SK-N-MC (cell line): ENCODE results near the gene PPA2.

Experiments used
- DNase-seq: peaks from one replicate; pipeline ENCODE4 v3.0.0-alpha.2; 2011; ENCODE audit warnings: low read depth, low spot score
- H3K27ac ChIP-seq: fragments of 200-600 bp; sonication (generic); 2 replicates; pipeline ENCODE4 v1.5.1; 2016; ENCODE audit warnings: mixed run types
- H3K36me3 ChIP-seq: fragments of 200-600 bp; sonication (generic); 2 replicates; pipeline ENCODE4 v1.6.1; 2017; ENCODE audit warnings: antibody characterized with exemption, low read length, mixed read lengths; ENCODE audit not compliant: insufficient read depth
- H3K4me3 ChIP-seq: fragments of 200-600 bp; sonication (generic); 2 replicates; pipeline ENCODE4 v1.5.1; 2016
- H3K9ac ChIP-seq: fragments of 200-600 bp; sonication (generic); 2 replicates; pipeline ENCODE4 v1.8.0; 2017; ENCODE audit warnings: mixed run types, mixed read lengths; ENCODE audit not compliant: insufficient read length
- H3K9me3 ChIP-seq: fragments of 200-600 bp; sonication (generic); 2 replicates; pipeline ENCODE4 v1.6.1; 2017; ENCODE audit warnings: low read depth, mild to moderate bottlenecking, antibody characterized with exemption, low read length, moderate library complexity, mixed read lengths
- EZH2 ChIP-seq: fragments of 200-600 bp; sonication (generic); IDR thresholded peaks from one replicate; pipeline ENCODE4 v1.6.1; 2017; ENCODE audit warnings: antibody characterized with exemption
- FOXP2 ChIP-seq: optimal IDR thresholded peaks from 2 replicates; pipeline ENCODE3; 2011; ENCODE audit warnings: mild to moderate bottlenecking, moderate library complexity; ENCODE audit not compliant: insufficient read depth; ENCODE audit errors: extremely low read length, control extremely low read depth
- POLR2AphosphoS5 ChIP-seq: IDR thresholded peaks from 2 replicates; pipeline ENCODE4 v1.6.1; 2012; ENCODE audit warnings: mild to moderate bottlenecking, low read depth, low read length, borderline replicate concordance

Gene PPA2

DNA sequence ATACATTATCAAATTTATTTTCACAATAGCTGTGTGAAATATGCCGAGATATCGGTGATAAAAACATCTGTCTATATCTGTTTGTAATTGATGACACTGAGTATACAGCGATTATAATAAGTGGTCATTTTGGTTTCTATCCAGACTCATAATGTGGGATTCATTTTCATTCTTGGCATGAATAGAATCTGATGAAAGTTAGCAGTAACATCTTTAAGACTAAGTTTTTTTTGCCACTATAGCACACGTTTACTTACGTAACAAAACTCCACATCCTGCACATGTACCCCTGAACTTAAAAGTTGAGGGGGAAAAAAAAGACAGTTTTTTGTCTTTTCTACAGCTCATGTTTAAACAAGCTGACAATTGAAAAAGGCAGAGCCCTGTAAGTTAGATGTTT lies 86.4 kb downstream of the PPA2 start:
- Histone ChIP-seq H3K4me3 (no peak overlapping the region), H3K27ac (no peak overlapping the region), H3K9ac (no peak overlapping the region), H3K9me3 (no peaks in the 10 kb centered on the region), H3K36me3 (peaks cover 46% of the 10 kb centered on the region)
- no peak for DNase-seq
- TF ChIP-seq POLR2AphosphoS5 (no peak), FOXP2 (no peak), EZH2 (no peak)

DNA sequence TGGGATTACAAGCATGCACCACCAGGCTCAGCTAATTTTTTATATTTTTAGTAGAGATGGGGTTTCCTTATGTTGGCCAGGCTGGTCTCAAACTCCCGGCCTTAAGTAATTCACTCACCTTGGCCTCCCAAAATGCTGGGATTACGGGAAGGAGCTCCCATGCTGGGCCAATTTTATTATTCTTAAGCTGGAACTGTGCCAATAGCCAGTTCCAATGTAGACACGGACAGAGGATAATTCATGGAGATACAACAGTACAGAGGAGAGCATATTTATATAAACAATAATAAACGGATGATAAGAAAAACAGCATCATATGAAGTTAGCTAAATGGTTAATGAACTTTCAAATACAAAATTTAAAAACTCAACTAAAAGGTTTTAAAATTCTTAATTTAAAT lies 87.8 kb downstream of the PPA2 start:
- DNase-seq: no peak
- H3K36me3 ChIP-seq: peaks cover 44% of the 10 kb centered on the region
- no peak overlapping the region for H3K27ac ChIP-seq
- TF ChIP-seq POLR2AphosphoS5 (no peak), EZH2 (no peak), FOXP2 (no peak)
- no peaks in the 10 kb centered on the region for H3K9me3 ChIP-seq
- H3K9ac ChIP-seq: no peak overlapping the region
- no peak overlapping the region for H3K4me3 ChIP-seq

DNA sequence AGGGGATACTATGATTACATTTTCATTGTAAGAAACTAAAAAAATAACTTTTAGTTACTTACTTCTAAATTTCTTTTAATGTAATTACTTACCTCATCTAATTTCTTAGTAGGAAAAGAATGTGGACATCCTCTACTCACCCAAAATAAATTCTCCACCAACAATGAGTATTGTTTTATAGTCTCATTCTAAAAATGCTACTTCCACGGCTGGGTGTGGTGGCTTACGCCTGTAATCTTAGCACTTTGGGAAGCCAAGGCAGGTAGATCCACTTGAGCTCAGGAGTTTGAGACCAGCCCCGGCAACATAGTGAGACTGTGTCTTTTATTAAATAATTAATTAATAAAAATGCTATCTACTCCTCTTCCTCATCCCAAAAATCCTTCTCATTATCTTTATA lies 99.8 kb downstream of the PPA2 start:
- no peaks in the 10 kb centered on the region for H3K9me3 ChIP-seq
- no peak overlapping the region for H3K9ac ChIP-seq
- H3K27ac ChIP-seq: no peak overlapping the region
- no peak for TF ChIP-seq EZH2
- no peak for DNase-seq
- no peak overlapping the region for H3K4me3 ChIP-seq
- H3K36me3 ChIP-seq: peaks cover 10% of the 10 kb centered on the region

DNA sequence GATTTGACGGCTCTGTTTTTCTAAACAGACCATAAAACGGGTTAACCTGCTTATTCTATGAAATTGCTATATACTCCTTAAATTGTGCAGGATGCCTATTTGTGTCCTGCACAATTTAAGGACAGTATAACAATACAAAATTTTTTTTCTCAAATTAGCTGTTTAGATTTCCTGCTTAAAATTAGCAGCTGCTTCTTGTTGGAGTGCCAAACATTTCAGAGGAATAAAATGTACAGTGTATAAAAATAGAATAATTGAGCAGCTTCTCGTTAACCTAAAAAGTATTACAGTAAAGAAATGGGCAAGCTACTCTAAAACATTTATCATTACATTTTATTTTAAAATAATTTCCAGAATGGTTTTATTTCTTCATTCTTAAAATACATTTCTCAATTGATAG lies 100.5 kb downstream of the PPA2 start:
- Histone ChIP-seq H3K9me3 (no peaks in the 10 kb centered on the region), H3K9ac (no peak overlapping the region), H3K4me3 (no peak overlapping the region), H3K36me3 (peaks cover 15% of the 10 kb centered on the region), H3K27ac (no peak overlapping the region)
- no peak for DNase-seq
- TF ChIP-seq POLR2AphosphoS5 (no peak), EZH2 (no peak), FOXP2 (no peak)

DNA sequence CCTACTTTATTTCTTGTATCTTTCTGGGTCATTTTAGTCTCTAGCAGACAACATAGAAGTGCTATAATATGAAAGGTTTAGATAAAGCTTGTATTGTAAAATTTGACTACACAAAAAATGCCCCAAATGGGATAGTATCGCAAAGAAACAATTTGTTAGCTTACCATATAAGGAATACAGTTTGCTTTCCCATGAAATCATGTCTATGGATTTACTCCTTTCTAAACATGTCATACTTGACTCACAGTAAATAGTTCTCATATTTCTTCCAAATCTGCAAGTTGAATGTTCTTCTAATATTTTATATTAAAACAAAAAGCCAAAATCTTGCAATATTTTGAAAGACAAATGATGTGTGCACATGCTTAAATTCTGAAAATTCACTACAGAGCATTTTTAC lies 103.9 kb downstream of the PPA2 start:
- Histone ChIP-seq H3K4me3 (no peak overlapping the region), H3K9me3 (no peaks in the 10 kb centered on the region), H3K27ac (no peak overlapping the region), H3K9ac (no peak overlapping the region), H3K36me3 (peaks cover 25% of the 10 kb centered on the region)
- no peak for DNase-seq
- TF ChIP-seq POLR2AphosphoS5 (no peak), FOXP2 (no peak), EZH2 (no peak)

DNA sequence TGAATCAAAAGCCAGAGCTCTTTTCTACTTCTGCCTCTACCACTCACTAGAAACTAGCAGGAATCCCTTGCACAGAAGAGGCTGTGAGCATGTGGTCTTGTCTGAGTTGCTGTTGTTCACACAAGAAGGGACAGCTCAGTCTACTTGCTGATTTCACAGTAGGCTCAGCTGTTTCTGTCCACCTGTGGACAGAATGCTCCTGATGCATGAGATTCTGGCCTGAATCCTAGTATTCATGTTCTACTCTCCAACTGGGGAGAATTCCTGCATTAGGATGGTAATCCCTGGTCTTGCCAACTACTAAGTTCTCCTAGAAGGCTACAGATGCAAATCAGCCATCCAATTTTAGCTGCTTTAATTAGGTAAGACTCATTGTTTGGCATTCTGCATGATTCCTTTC lies 112.8 kb downstream of the PPA2 start:
- TF ChIP-seq FOXP2: no peak
- no peak for TF ChIP-seq EZH2
- no peak for DNase-seq
- no peak overlapping the region for H3K27ac ChIP-seq
- H3K36me3 ChIP-seq: peaks cover 3% of the 10 kb centered on the region; the same call in 1 of the 2 replicates
- no peaks in the 10 kb centered on the region for H3K9me3 ChIP-seq
- H3K9ac ChIP-seq: no peak overlapping the region
- H3K4me3 ChIP-seq: no peak overlapping the region

DNA sequence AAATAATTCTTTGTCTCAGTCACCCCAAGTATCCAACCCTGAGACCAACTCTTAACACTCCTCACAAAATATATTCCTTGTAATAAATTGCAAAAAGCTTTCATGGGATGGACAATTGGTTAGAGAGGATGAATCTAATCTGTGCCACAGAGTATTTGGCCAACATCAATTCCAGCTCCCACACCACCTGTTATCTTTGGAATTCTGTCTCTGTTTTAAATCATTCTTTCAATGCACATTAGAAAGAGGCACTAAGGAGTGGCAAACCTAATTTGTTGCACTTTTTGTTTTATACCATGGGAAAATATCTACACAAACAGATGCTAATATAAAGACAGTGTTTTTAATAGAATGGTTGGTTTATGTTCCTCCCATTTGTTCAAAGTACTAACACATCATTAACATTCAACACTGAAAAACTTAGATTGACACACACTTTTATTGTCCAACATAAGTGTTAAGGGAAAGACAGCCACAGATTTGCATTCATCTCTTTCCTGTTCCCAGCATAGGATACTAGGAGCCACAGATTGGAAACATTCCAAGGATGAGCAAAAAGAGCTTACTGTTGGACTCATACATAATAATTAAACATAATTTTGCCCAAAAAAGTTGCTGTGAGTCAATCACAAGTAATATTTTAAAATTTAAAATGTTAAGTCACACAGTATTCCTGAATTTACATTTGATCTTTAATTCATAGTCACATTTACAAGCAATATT lies 116.4 kb downstream of the PPA2 start:
- Histone ChIP-seq H3K4me3 (no peak overlapping the region), H3K27ac (no peak overlapping the region), H3K9ac (no peak overlapping the region), H3K36me3 (peaks cover 3% of the 10 kb centered on the region; the same call in 1 of the 2 replicates), H3K9me3 (no peaks in the 10 kb centered on the region)
- TF ChIP-seq POLR2AphosphoS5 (no peak), FOXP2 (no peak), EZH2 (no peak)
- no peak for DNase-seq

DNA sequence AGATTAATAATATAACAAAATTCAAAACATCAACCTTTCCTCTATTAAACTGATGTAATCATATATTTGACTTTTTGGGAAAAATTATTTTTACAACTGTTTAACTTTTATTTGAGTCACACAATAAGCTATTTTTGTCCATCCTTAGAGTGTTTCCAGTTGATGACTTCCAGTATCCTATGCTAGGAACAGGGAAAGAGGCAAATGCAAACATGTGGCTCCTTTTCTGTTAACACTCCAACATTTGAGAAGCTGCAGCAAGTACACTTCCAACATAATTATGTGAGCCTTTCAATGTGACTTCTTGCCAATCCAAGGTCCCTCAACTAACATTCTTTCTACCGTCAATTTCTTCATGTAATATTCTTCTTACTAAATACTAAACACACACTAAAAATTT lies 117.7 kb downstream of the PPA2 start:
- no peak overlapping the region for H3K4me3 ChIP-seq
- no peak for TF ChIP-seq POLR2AphosphoS5
- no peak for TF ChIP-seq FOXP2
- TF ChIP-seq EZH2: no peak

DNA sequence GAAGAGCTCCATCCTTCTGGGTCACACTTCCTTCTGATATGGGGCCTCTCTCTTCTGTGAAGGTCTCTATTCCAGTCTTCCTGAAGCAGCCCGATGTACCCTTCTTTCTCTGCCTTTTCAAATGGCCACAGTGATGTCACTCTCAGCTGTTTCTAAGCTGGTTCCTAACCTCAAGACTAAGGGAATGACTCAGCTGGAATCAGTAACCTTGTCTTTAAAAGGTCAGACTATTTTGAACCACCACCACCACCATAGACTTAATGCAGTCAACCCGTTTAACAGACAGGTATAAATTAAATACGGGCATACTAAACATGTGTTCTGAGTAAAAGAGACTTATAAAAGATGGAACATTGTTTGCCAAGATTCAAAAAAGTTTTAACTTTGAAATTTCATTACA lies 121.0 kb downstream of the PPA2 start:
- Histone ChIP-seq H3K36me3 (no peaks in the 10 kb centered on the region), H3K4me3 (no peak overlapping the region), H3K9me3 (no peaks in the 10 kb centered on the region), H3K9ac (no peak overlapping the region), H3K27ac (no peak overlapping the region)
- no peak for DNase-seq
- no peak for TF ChIP-seq EZH2
- no peak for TF ChIP-seq FOXP2
- TF ChIP-seq POLR2AphosphoS5: no peak

More for the DNA sequence above, 117.7 kb downstream of the PPA2 start:
- no peak overlapping the region for H3K27ac ChIP-seq
- H3K9me3 ChIP-seq: no peaks in the 10 kb centered on the region
- H3K36me3 ChIP-seq: peaks cover 3% of the 10 kb centered on the region; the same call in 1 of the 2 replicates
- no peak overlapping the region for H3K9ac ChIP-seq
- DNase-seq: no peak
